K562 (cell line): ENCODE results near the gene ARFGEF2. TPM values are rescaled to one million over a fixed set of nuclear protein-coding genes. Genes with fewer than 3 reads are reported as not detected.

Experiments used
- ATAC-seq: fragments of 200-7000 bp; cut with Tn5 transposase; 3 replicates; pipeline ENCODE4 v1.9.1; 2020; ENCODE audit warnings: moderate library complexity
- BruUV-seq: library from RNA; stranded (reverse); fragments of 400-500 nt; replicated peaks from 2 replicates; lab custom pipeline; 2021; lab: Mats Ljungman, UMichigan
- CTCF ChIA-PET: fragments of 300-600 bp; formaldehyde crosslinking; extraction: SDS; loops from one replicate; lab custom pipeline; 2021; ENCODE audit warnings: low intra/inter-chr PET ratio; lab: Yijun Ruan, JAX
- POLR2A ChIA-PET: fragments of 300-600, 350-650 bp; sonication (Branson Sonifier 250); formaldehyde crosslinking; extraction: SDS; loops from one replicate; lab custom pipeline; 2021; ENCODE audit warnings: antibody characterized with exemption, inconsistent platforms; lab: Yijun Ruan, JAX
- DNase-seq, 4 experiments: peaks; one replicate each; pipeline versions ENCODE4 v3.0.0 to v3.0.0-alpha.2; 2011 to 2018; ENCODE audit warnings: low spot score in 3 of 4, mixed read lengths in 3 of 4; ENCODE audit errors: extremely low read depth in 1 of 4
- FAIRE-seq: peaks from 2 replicates; lab custom pipeline; 2011; peaks lifted over from hg19 to GRCh38; lab: Jason Lieb, UNC
- H2AFZ ChIP-seq: 2 replicates; pipeline ENCODE4 v1.6.0; 2011; ENCODE audit warnings: low read depth, low read length, control low read depth, inconsistent platforms
- H3K27ac ChIP-seq: fragments of 200-600 bp; 3 replicates; pipeline ENCODE4 v1.8.0; 2011; ENCODE audit warnings: low read depth, mild to moderate bottlenecking, control low read depth, inconsistent platforms, low read length, moderate library complexity, mixed read lengths; ENCODE audit errors: extremely low read depth
- H3K27me3 ChIP-seq, 2 experiments: fragments of 300-600 bp in 1 of 2; 2 replicates in 1 of 2; 3 replicates in 1 of 2; pipeline versions ENCODE4 v1.6.0 to v1.8.0; 2011; ENCODE audit warnings: inconsistent platforms in 2 of 2, low read length in 2 of 2, mild to moderate bottlenecking in 1 of 2, mixed read lengths in 1 of 2, moderate library complexity in 1 of 2; ENCODE audit not compliant: control insufficient read depth in 2 of 2, insufficient read depth in 2 of 2
- H3K36me3 ChIP-seq: fragments of 300-600 bp; 3 replicates; pipeline ENCODE4 v1.8.0; 2011; ENCODE audit warnings: mild to moderate bottlenecking, low read length, inconsistent platforms; ENCODE audit not compliant: control insufficient read depth, insufficient read depth
- H3K4me1 ChIP-seq, 2 experiments: fragments of 200-600 bp in 1 of 2; replicated peaks in 1 of 2; 2 replicates in 1 of 2; 3 replicates in 1 of 2; pipeline versions ENCODE4 v1.5.1 to v1.8.0; 2011; ENCODE audit warnings: inconsistent platforms in 2 of 2, low read length in 2 of 2, mild to moderate bottlenecking in 1 of 2, mixed read lengths in 1 of 2, moderate library complexity in 1 of 2; ENCODE audit not compliant: control insufficient read depth in 2 of 2, insufficient read depth in 2 of 2
- H3K4me2 ChIP-seq: 2 replicates; pipeline ENCODE4 v1.6.1; 2011; ENCODE audit warnings: low read length, control low read depth, inconsistent platforms, mixed read lengths; ENCODE audit not compliant: insufficient read depth
- H3K4me3 ChIP-seq: fragments of 200-600 bp; sonication (generic), shearing (Covaris generic); 2 replicates; pipeline ENCODE4 v1.5.1; 2016; ENCODE audit warnings: control low read depth, inconsistent platforms
- H3K79me2 ChIP-seq: fragments of 200-600 bp; 3 replicates; pipeline ENCODE4 v1.8.0; 2011; ENCODE audit warnings: low read length, inconsistent platforms; ENCODE audit not compliant: control insufficient read depth, insufficient read depth
- H3K9ac ChIP-seq, 2 experiments: 2 replicates each; pipeline versions ENCODE4 v1.6.0 to v1.6.1; 2011; ENCODE audit warnings: low read depth in 2 of 2, low read length in 2 of 2, control low read depth in 1 of 2, inconsistent platforms in 1 of 2, mild to moderate bottlenecking in 1 of 2, mixed read lengths in 1 of 2; ENCODE audit not compliant: insufficient read depth in 1 of 2
- H3K9me1 ChIP-seq: one replicate; pipeline ENCODE4 v1.6.0; 2011; ENCODE audit warnings: inconsistent platforms, mild to moderate bottlenecking, low read length, moderate library complexity; ENCODE audit not compliant: control insufficient read depth, insufficient read depth
- H3K9me3 ChIP-seq: replicated peaks from 2 replicates; pipeline ENCODE4 v1.5.1; 2011; ENCODE audit warnings: low read depth, low read length, inconsistent platforms; ENCODE audit not compliant: control insufficient read depth, insufficient read depth
- H4K20me1 ChIP-seq: replicated peaks from 2 replicates; pipeline ENCODE4 v1.6.1; 2011; ENCODE audit warnings: low read length, inconsistent platforms, mixed read lengths; ENCODE audit not compliant: control insufficient read depth, insufficient read depth
- BRD9 ChIP-seq: fragments of 450-650 bp; IDR thresholded peaks from 2 replicates; pipeline ENCODE4 v1.6.1; 2018; ENCODE audit warnings: low read depth; ENCODE audit not compliant: partially characterized antibody
- HDGF ChIP-seq: fragments of 450-650 bp; IDR thresholded peaks from 2 replicates; pipeline ENCODE4 v1.6.1; 2016
- JUNB ChIP-seq: fragments of 450-650 bp; formaldehyde crosslinking; conservative IDR thresholded peaks from 2 replicates; pipeline ENCODE4 v1.4.0; 2020; ENCODE audit warnings: mild to moderate bottlenecking
- MAZ ChIP-seq, 2 experiments: fragments of 450-650 bp in 1 of 2; sonication (generic) in 1 of 2; formaldehyde crosslinking; IDR thresholded peaks in 1 of 2; conservative IDR thresholded peaks in 1 of 2; 2 replicates each; pipeline versions ENCODE4 v1.4.0 to v1.5.0; 2020; ENCODE audit warnings: mild to moderate bottlenecking in 1 of 2, missing genetic modification reagents in 1 of 2
- MECOM ChIP-seq: fragments of 250-450 bp; sonication (Bioruptor Pico); IDR thresholded peaks from 2 replicates; pipeline ENCODE4 v1.8.0; 2022; ENCODE audit warnings: inconsistent platforms
- MTF1 ChIP-seq: fragments of 250-450 bp; sonication (Bioruptor Pico); IDR thresholded peaks from 2 replicates; pipeline ENCODE4 v1.9.0; 2021; ENCODE audit warnings: moderate library complexity, mild to moderate bottlenecking, inconsistent platforms, borderline replicate concordance
- NFYB ChIP-seq: IDR thresholded peaks from 2 replicates; pipeline ENCODE4 v1.6.1; 2011; ENCODE audit warnings: mild to moderate bottlenecking, moderate library complexity; ENCODE audit not compliant: insufficient read length; ENCODE audit errors: extremely low read depth
- RUNX1 ChIP-seq: sonication (generic); IDR thresholded peaks from 2 replicates; pipeline ENCODE4 v1.6.1; 2016; ENCODE audit warnings: antibody characterized with exemption, low read depth
- SAFB ChIP-seq: fragments of 200-400 bp; formaldehyde crosslinking; IDR thresholded peaks from 2 replicates; pipeline ENCODE4 v1.6.1; 2017; ENCODE audit warnings: low read depth, low read length, borderline replicate concordance
- SMAD4 ChIP-seq: fragments of 250-450 bp; sonication (Bioruptor Pico); conservative IDR thresholded peaks from 2 replicates; pipeline ENCODE4 v1.8.0; 2021; ENCODE audit warnings: inconsistent platforms, mild to moderate bottlenecking, moderate library complexity
- SUPT5H ChIP-seq: fragments of 450-650 bp; IDR thresholded peaks from 2 replicates; pipeline ENCODE4 v1.6.1; 2016
- ZFX ChIP-seq: sonication (generic); formaldehyde crosslinking; IDR thresholded peaks from 2 replicates; pipeline ENCODE4 v1.8.0; 2022; ENCODE audit warnings: mild to moderate bottlenecking, missing genetic modification reagents, moderate library complexity
- ZNF436 ChIP-seq: fragments of 250-450, 450-650 bp; sonication (Bioruptor Pico); formaldehyde crosslinking; IDR thresholded peaks from 2 replicates; pipeline ENCODE4 v1.7.0; 2020; ENCODE audit warnings: mild to moderate bottlenecking
- ZNF551 ChIP-seq: fragments of 250-450 bp; sonication (Bioruptor Pico); IDR thresholded peaks from 2 replicates; pipeline ENCODE4 v1.5.0; 2021; ENCODE audit warnings: mild to moderate bottlenecking, moderate library complexity
- WGBS: fragments of 100-300 bp; shearing (Covaris generic); methylation state at CpG from one replicate; pipeline ENCODE4 v1.1.6; 2016; ENCODE audit warnings: low coverage, mixed read lengths; ENCODE audit not compliant: insufficient coverage; ENCODE audit errors: missing lambda C conversion rate; 5-methylcytosine and 5-hydroxymethylcytosine counted together
- in situ Hi-C: fragments of 300-500 bp; cut with MboI; formaldehyde crosslinking; loops from 4 replicates; pipeline ENCODE4 v1.15.0; 2018; ENCODE audit warnings: inconsistent platforms, mixed read lengths
- intact Hi-C: fragments of 100-400 bp; cut with micrococcal nuclease; formaldehyde crosslinking; loops from 2 replicates; pipeline ENCODE4 v1.14.2; 2022
- polyA plus RNA-seq, 8 experiments: library from polyadenylated mRNA; depleted of rRNA in 4 of 8; stranded (reverse) in 5 of 8; unstranded in 3 of 8; fragments of >200 nt; fragmentation: Nextera tagmentation in 2 of 8; fragmentation: Illumina TruSeq in 1 of 8; extraction: Ambion mirVana in 2 of 8; extraction: Trizol in 1 of 8; gene quantifications; 2 replicates each; pipeline versions ENCODE4 v1.2.1 to v1.2.3, GENCODE V29; 2011 to 2014; ENCODE audit warnings: inconsistent platforms in 1 of 8, missing spikeins in 1 of 8
- total RNA-seq, 7 experiments: library from RNA; depleted of rRNA in 6 of 7; stranded (reverse); fragments of >200 nt in 6 of 7; fragmentation: Illumina TruSeq in 2 of 7; extraction: Trizol in 2 of 7; gene quantifications; 2 replicates each; pipeline versions ENCODE4 v1.2.1 to v1.2.3, GENCODE V29; 2011 to 2021; ENCODE audit warnings: low replicate concordance in 1 of 7
- TF ChIP-seq, protein P1 (sequence below): fragments of 450-650 bp; IDR thresholded peaks from one replicate; pipeline ENCODE4 v1.6.1; 2018; ENCODE audit warnings: mild to moderate bottlenecking, moderate library complexity; ENCODE audit not compliant: partially characterized antibody

Gene ARFGEF2
- total and polyA plus RNA-seq, 9 of the 15 experiments (the other 6 are each of a cell fraction or from before 2014, with no cell fraction given): 4.2 to 18.8 (median 13.7) TPM

DNA sequence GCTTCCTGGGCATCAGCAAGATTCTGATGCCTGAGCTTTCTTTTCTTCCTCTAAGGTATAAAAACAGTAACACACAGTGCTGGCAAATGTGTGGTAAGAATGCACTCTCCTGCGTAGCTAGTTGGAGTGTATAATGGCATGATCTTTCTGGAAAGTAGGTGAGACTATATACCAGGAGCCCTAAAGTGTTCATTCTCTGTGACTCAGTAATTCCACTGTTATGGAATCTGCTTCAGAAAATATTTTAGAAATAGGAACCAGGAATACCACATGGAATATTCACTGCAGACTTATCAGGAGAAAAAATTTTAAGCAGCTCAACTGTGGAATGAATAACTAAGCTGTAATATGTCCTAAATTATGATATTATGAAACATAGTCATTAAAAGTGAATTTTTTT is 107.7 kb downstream of the ARFGEF2 start:
- H3K4me2 ChIP-seq: no peak overlapping the region
- DNase-seq: no peak
- no peaks in the 10 kb centered on the region for H3K9me3 ChIP-seq
- 100% methylated on average over 1 of the region's 1 CpG for WGBS
- no peaks in the 10 kb centered on the region for H3K27me3 ChIP-seq
- peaks cover 66% of the 10 kb centered on the region for H3K36me3 ChIP-seq
- TF ChIP-seq SAFB: no peak
- TF ChIP-seq ZNF436 (CRISPR knock-in tag): no peak
- TF ChIP-seq, protein P1, sequence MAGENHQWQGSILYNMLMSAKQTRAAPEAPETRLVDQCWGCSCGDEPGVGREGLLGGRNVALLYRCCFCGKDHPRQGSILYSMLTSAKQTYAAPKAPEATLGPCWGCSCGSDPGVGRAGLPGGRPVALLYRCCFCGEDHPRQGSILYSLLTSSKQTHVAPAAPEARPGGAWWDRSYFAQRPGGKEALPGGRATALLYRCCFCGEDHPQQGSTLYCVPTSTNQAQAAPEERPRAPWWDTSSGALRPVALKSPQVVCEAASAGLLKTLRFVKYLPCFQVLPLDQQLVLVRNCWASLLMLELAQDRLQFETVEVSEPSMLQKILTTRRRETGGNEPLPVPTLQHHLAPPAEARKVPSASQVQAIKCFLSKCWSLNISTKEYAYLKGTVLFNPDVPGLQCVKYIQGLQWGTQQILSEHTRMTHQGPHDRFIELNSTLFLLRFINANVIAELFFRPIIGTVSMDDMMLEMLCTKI: no peak
- TF ChIP-seq BRD9: no peak
- no peak for TF ChIP-seq HDGF
- TF ChIP-seq MECOM (CRISPR knock-in tag): no peak
- TF ChIP-seq MAZ (CRISPR knock-in tag; conservative IDR thresholded peaks at IDR 0.05 in 1 of 2, IDR thresholded peaks at IDR 0.05 in 1 of 2): no peak
- TF ChIP-seq ZNF551: no peak
- TF ChIP-seq MTF1 (CRISPR knock-in tag): no peak
- TF ChIP-seq ZFX (CRISPR knock-in tag): no peak
- TF ChIP-seq RUNX1: no peak
- no peak for TF ChIP-seq JUNB (CRISPR knock-in tag)
- no peak for TF ChIP-seq SUPT5H
- TF ChIP-seq SMAD4: no peak
- TF ChIP-seq NFYB: no peak
- ChIA-PET CTCF (no interaction called here), POLR2A (interaction anchor here (0.5 to 1.6 kb wide), 5 partner anchors 9 to 53 kb away, joined by 3 to 6 read pairs (median 3); partner anchors contain the start of gene CSE1L)
- H3K79me2 ChIP-seq: no peaks in the 10 kb centered on the region
- H3K9me1 ChIP-seq: no peaks in the 10 kb centered on the region
- no peaks in the 10 kb centered on the region for H4K20me1 ChIP-seq
- no TSS peak for BruUV-seq
- H2AFZ ChIP-seq: no peak overlapping the region
- ATAC-seq: no peak
- no peaks in the 10 kb centered on the region for H3K4me1 ChIP-seq
- intact Hi-C loops (no loop called here), in situ Hi-C loops (no loop called here)
- no peak overlapping the region for H3K27ac ChIP-seq
- H3K4me3 ChIP-seq: no peak overlapping the region
- FAIRE-seq: no peak
- H3K9ac ChIP-seq: no peak overlapping the region
